ENCODE measurements around the gene CASK. TPM values are rescaled to one million over a fixed set of nuclear protein-coding genes. Genes with fewer than 3 reads are reported as not detected.

CASK gene
- total and polyA plus RNA-seq, 8 donors: 7.3 to 82.0 (median 32.3) TPM

GRCh38 chrX:41933546-41933945 lies 10.2 kb upstream of the CASK start:
- intact Hi-C loops (cut with DNase I; ENCODE audit: low total_unique reads): no loop called here
- TF ChIP-seq POLR2A (IDR thresholded peaks at IDR 0.05) (no peak), CTCF (IDR thresholded peaks at IDR 0.05) (no peak), POLR2AphosphoS5 (IDR thresholded peaks at IDR 0.05) (no peak), EP300 (IDR thresholded peaks at IDR 0.05) (no peak)
- 63 to 74% (median 68%) methylated on average over 6 of the region's 6 CpGs for WGBS, 5 donors

DNA sequence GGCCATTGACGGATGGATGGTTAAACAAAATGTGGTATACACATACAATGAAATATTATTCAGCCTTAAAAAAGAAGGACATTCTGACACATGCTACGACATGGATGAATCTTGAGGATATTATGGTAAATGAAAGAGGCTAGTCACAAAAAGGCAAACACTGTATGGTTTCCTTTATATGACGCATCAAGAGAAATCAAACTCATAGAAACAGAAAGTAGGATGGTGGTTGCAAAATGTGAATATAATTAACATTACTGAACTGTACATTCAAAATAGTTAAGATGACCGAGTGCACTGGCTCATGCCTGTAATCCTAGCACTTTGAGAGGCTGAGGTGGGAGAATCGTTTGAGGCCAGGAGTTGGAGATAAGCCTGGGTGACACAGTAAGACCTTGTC lies 9.5 kb upstream of the CASK start:
- no peak for DNase-seq
- Histone ChIP-seq H3K36me3 (no peaks in the 10 kb centered on the region), H3K27me3 (peaks cover 0 to 9% (median 0%) of the 10 kb centered on the region in 3 donors), H3K4me3 (no peak overlapping the region), H3K27ac (no peak overlapping the region), H3K9me3 (no peaks in the 10 kb centered on the region), H3K4me1 (no peaks in the 10 kb centered on the region)
- WGBS, 5 donors: 76 to 98% (median 83%) methylated on average over 5 of the region's 5 CpGs
- intact Hi-C loops (cut with DNase I; ENCODE audit: low total_unique reads): no loop called here
- no peak for TF ChIP-seq CTCF (IDR thresholded peaks at IDR 0.05)
- TF ChIP-seq EP300 (IDR thresholded peaks at IDR 0.05): no peak
- no peak for TF ChIP-seq POLR2A (IDR thresholded peaks at IDR 0.05)
- TF ChIP-seq POLR2AphosphoS5 (IDR thresholded peaks at IDR 0.05): no peak

More at GRCh38 chrX:41933546-41933945, 10.2 kb upstream of the CASK start:
- H3K36me3 ChIP-seq: no peaks in the 10 kb centered on the region
- no peak overlapping the region for H3K4me3 ChIP-seq
- H3K4me1 ChIP-seq: no peaks in the 10 kb centered on the region
- DNase-seq: no peak
- no peaks in the 10 kb centered on the region for H3K9me3 ChIP-seq
- peaks cover 0 to 5% (median 0%) of the 10 kb centered on the region in 3 donors for H3K27me3 ChIP-seq
- no peak overlapping the region for H3K27ac ChIP-seq

DNA sequence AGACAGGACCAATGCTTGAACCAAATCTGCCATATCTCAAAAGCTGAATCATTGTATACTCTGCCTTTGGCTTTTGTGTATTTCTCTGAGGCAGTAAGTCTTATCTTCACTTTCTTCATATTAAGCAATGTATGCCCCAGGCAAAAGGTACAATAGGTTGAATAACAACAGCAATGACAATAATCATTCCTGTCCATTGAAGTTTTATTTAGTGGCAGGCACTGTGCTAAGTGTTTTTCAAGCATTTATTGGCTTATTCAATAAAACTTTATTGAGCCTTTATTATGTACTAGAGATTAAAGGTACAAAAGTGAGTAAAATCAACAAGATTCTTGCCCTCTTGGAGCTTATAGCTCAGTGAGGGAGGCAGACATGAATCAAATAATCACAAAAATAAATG lies 8.2 kb upstream of the CASK start:
- no peaks in the 10 kb centered on the region for H3K36me3 ChIP-seq
- no peaks in the 10 kb centered on the region for H3K9me3 ChIP-seq
- H3K27ac ChIP-seq: no peak overlapping the region
- H3K27me3 ChIP-seq: peaks cover 0 to 9% (median 0%) of the 10 kb centered on the region in 3 donors
- no peak for DNase-seq
- TF ChIP-seq CTCF (IDR thresholded peaks at IDR 0.05) (no peak), POLR2A (IDR thresholded peaks at IDR 0.05) (no peak), EP300 (IDR thresholded peaks at IDR 0.05) (no peak), POLR2AphosphoS5 (IDR thresholded peaks at IDR 0.05) (no peak)
- no peak overlapping the region for H3K4me3 ChIP-seq
- H3K4me1 ChIP-seq: no peaks in the 10 kb centered on the region
- intact Hi-C loops (cut with DNase I; ENCODE audit: low total_unique reads): no loop called here

GRCh38 chrX:41923978-41924683 lies 777 bp upstream of the CASK start:
- Histone ChIP-seq H3K36me3 (no peaks in the 10 kb centered on the region), H3K27me3 (peaks cover 0 to 4% (median 0%) of the 10 kb centered on the region in 3 donors), H3K4me1 (peaks cover 0 to 21% (median 10%) of the 10 kb centered on the region in 4 donors), H3K9me3 (no peaks in the 10 kb centered on the region), H3K27ac (peak overlapping the region; percentile 80 to 92 (median 90)), H3K4me3 (peak overlapping the region; percentile 45 to 65 (median 61))
- 2 to 35% (median 5%) methylated on average over 12 to 16 of the region's 16 CpGs for WGBS, 5 donors
- intact Hi-C loops (cut with DNase I; ENCODE audit: low total_unique reads): no loop called here
- peak; percentile 49 to 62 for DNase-seq
- TF ChIP-seq POLR2AphosphoS5 (IDR thresholded peaks at IDR 0.05) (peak in 1 of 3 donors; percentile 17), CTCF (IDR thresholded peaks at IDR 0.05) (no peak)

Measured in stomach (tissue), 9 donors.